Measurements from ENCODE around the gene EHMT1. TPM values are rescaled to one million over a fixed set of nuclear protein-coding genes. Genes with fewer than 3 reads are reported as not detected.

EHMT1 gene
- total and polyA plus RNA-seq, 2 experiments from 2014 or later, result 162 to 177 TPM

- Histone ChIP-seq H3K36me3 (ENCODE audit: insufficient read depth) (peaks cover 17% of the 10 kb centered on the region), H3K27ac (ENCODE audit: low read depth) (0 out of 2 replicates have a peak overlapping the region, but pooled peaks have one; percentile 32), H3K79me2 (replicated peaks; ENCODE audit: insufficient read depth) (peaks cover 72% of the 10 kb centered on the region), H3F3A (replicated peaks; ENCODE audit: low read depth) (no peaks in the 10 kb centered on the region), H3K4me2 (no peak overlapping the region), H3K9me2 (ENCODE audit: insufficient read depth) (no peaks in the 10 kb centered on the region), H4K20me1 (replicated peaks; ENCODE audit: insufficient read depth) (peaks cover 25% of the 10 kb centered on the region), H3K4me1 (ENCODE audit: insufficient read depth) (peaks cover 6% of the 10 kb centered on the region; the same call in 1 of the 2 replicates), H2AFZ (no peak overlapping the region), H3K27me3 (ENCODE audit: insufficient read depth) (no peaks in the 10 kb centered on the region), H3K4me3 (no peak overlapping the region)
- ATAC-seq (peak; percentile 73), DNase-seq (ENCODE audit: low spot score) (peak; percentile 53)
- Mint-ChIP-seq H3K27ac (peak overlapping the region; percentile 30; the same call in 1 of the 2 replicates), H3K4me3 (no peak overlapping the region), H3K4me1 (peaks cover 25% of the 10 kb centered on the region), H3K9me3 (no peaks in the 10 kb centered on the region), H3K27me3 (ENCODE audit: insufficient read depth, low read depth, poor library complexity) (peaks cover 6% of the 10 kb centered on the region), H3K36me3 (ENCODE audit: low read depth) (peaks cover 69% of the 10 kb centered on the region)
- TF ChIP-seq JUNB (IDR thresholded peaks at IDR 0.05; ENCODE audit: unreplicated experiment) (no peak), STAT1 (IDR thresholded peaks at IDR 0.05; ENCODE audit: unreplicated experiment) (no peak), POLR2AphosphoS5 (IDR thresholded peaks at IDR 0.05; ENCODE audit: low read depth) (no peak), CTCF (conservative IDR thresholded peaks at IDR 0.05; ENCODE audit: low read depth in 2 of 2) (no peak), ZNF462 (CRISPR knock-in tag; IDR thresholded peaks at IDR 0.05) (no peak), ZNF114 (CRISPR knock-in tag; IDR thresholded peaks at IDR 0.05) (no peak), EZH2 (IDR thresholded peaks at IDR 0.05; ENCODE audit: low read depth, unreplicated experiment) (no peak), CREB1 (CRISPR knock-in tag; IDR thresholded peaks at IDR 0.05; ENCODE audit: low read depth) (no peak), ZNF331 (CRISPR knock-in tag; IDR thresholded peaks at IDR 0.05; ENCODE audit: low read depth) (no peak), NANOG (IDR thresholded peaks at IDR 0.05; ENCODE audit: borderline replicate concordance) (no peak), EZH2phosphoT487 (IDR thresholded peaks at IDR 0.05; ENCODE audit: unreplicated experiment) (no peak)
- TF ChIP-seq, protein P1, sequence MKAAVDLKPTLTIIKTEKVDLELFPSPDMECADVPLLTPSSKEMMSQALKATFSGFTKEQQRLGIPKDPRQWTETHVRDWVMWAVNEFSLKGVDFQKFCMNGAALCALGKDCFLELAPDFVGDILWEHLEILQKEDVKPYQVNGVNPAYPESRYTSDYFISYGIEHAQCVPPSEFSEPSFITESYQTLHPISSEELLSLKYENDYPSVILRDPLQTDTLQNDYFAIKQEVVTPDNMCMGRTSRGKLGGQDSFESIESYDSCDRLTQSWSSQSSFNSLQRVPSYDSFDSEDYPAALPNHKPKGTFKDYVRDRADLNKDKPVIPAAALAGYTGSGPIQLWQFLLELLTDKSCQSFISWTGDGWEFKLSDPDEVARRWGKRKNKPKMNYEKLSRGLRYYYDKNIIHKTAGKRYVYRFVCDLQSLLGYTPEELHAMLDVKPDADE (IDR thresholded peaks at IDR 0.05), result no peak
- TF ChIP-seq, protein P2, sequence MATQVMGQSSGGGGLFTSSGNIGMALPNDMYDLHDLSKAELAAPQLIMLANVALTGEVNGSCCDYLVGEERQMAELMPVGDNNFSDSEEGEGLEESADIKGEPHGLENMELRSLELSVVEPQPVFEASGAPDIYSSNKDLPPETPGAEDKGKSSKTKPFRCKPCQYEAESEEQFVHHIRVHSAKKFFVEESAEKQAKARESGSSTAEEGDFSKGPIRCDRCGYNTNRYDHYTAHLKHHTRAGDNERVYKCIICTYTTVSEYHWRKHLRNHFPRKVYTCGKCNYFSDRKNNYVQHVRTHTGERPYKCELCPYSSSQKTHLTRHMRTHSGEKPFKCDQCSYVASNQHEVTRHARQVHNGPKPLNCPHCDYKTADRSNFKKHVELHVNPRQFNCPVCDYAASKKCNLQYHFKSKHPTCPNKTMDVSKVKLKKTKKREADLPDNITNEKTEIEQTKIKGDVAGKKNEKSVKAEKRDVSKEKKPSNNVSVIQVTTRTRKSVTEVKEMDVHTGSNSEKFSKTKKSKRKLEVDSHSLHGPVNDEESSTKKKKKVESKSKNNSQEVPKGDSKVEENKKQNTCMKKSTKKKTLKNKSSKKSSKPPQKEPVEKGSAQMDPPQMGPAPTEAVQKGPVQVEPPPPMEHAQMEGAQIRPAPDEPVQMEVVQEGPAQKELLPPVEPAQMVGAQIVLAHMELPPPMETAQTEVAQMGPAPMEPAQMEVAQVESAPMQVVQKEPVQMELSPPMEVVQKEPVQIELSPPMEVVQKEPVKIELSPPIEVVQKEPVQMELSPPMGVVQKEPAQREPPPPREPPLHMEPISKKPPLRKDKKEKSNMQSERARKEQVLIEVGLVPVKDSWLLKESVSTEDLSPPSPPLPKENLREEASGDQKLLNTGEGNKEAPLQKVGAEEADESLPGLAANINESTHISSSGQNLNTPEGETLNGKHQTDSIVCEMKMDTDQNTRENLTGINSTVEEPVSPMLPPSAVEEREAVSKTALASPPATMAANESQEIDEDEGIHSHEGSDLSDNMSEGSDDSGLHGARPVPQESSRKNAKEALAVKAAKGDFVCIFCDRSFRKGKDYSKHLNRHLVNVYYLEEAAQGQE (IDR thresholded peaks at IDR 0.05; ENCODE audit: unreplicated experiment), result no peak
These were observed 113.4 kb downstream of the EHMT1 start for GRCh38 chr9:137731947-137732813.
